Astrocyte of the spinal cord (primary cell): Measurements from ENCODE around the gene SH3RF3.

Source experiments
- DNase-seq: peaks from one replicate; pipeline ENCODE4 v3.0.0; 2011; ENCODE audit warnings: low read depth, low spot score
- H3K4me3 ChIP-seq: 2 replicates; pipeline ENCODE4 v1.5.1; 2011; ENCODE audit warnings: low read depth, mild to moderate bottlenecking, low read length, moderate library complexity
- CTCF ChIP-seq: IDR thresholded peaks from 2 replicates; pipeline ENCODE4 v1.5.1; 2012; ENCODE audit warnings: low read depth, mild to moderate bottlenecking, low read length, inconsistent platforms
- in situ Hi-C: cut with HindIII; loops from 2 replicates; pipeline ENCODE4 v1.10.0; 2017; ENCODE audit warnings: low sequenced_read_pairs

Gene SH3RF3

GRCh38 chr2:109347626-109348025 lies 218.6 kb downstream of the SH3RF3 start:
- DNase-seq = no peak
- no peak for TF ChIP-seq CTCF

GRCh38 chr2:109348190-109348589 lies 219.2 kb downstream of the SH3RF3 start:
- in situ Hi-C loops = no loop called here
- H3K4me3 ChIP-seq = no peak overlapping the region
- no peak for DNase-seq
- TF ChIP-seq CTCF = no peak

More at GRCh38 chr2:109347626-109348025, 218.6 kb downstream of the SH3RF3 start:
- in situ Hi-C loops = no loop called here
- H3K4me3 ChIP-seq = no peak overlapping the region

- no peak overlapping the region for H3K4me3 ChIP-seq
- in situ Hi-C loops = no loop called here
- TF ChIP-seq CTCF = no peak
- no peak for DNase-seq
Observed at GRCh38 chr2:109348671-109349502, 219.9 kb downstream of the SH3RF3 start.

GRCh38 chr2:109349503-109350465 lies 220.8 kb downstream of the SH3RF3 start:
- TF ChIP-seq CTCF = peak; percentile 12
- in situ Hi-C loops = no loop called here
- no peak overlapping the region for H3K4me3 ChIP-seq
- no peak for DNase-seq

- TF ChIP-seq CTCF = no peak
- no peak for DNase-seq
- no peak overlapping the region for H3K4me3 ChIP-seq
- in situ Hi-C loops = no loop called here
Observed at GRCh38 chr2:109350526-109350925, 221.5 kb downstream of the SH3RF3 start.

- in situ Hi-C loops = no loop called here
- no peak for TF ChIP-seq CTCF
- no peak overlapping the region for H3K4me3 ChIP-seq
- peak; percentile 84 for DNase-seq
Observed at GRCh38 chr2:109351164-109351756, 222.3 kb downstream of the SH3RF3 start.
